Embryonic facial prominence (tissue), 1 donor: ENCODE data around the gene SUN3.

Experiments used
- DNase-seq: peaks from one replicate; pipeline ENCODE4 v3.0.0-alpha.2; 2016; ENCODE audit errors: extremely low spot score

Gene SUN3

GRCh38 chr7:47979145-47979831, 49.6 kb downstream of the SUN3 start, which contains the start of gene HUS1:
HUS1 (minus strand) TSS chr7:47979615; CDS start chr7:47979519, 96 bp downstream.
- peak; percentile 73 for DNase-seq

- DNase-seq, result no peak
Observed at GRCh38 chr7:47978790-47979144, 50.1 kb downstream of the SUN3 start.

- DNase-seq, result no peak
Observed at GRCh38 chr7:47973739-47974138, 55.2 kb downstream of the SUN3 start.

- no peak for DNase-seq
Observed at GRCh38 chr7:47970761-47971160, 58.1 kb downstream of the SUN3 start.

- no peak for DNase-seq
Observed at GRCh38 chr7:47968847-47969774, 59.8 kb downstream of the SUN3 start.

GRCh38 chr7:47967708-47968107, 61.2 kb downstream of the SUN3 start:
- no peak for DNase-seq

- DNase-seq, result no peak
Observed at GRCh38 chr7:47967123-47967522, 61.8 kb downstream of the SUN3 start.

- DNase-seq, result no peak
Observed at GRCh38 chr7:47965456-47965855, 63.5 kb downstream of the SUN3 start.

- DNase-seq, result no peak
Observed at GRCh38 chr7:47962262-47962661, 66.6 kb downstream of the SUN3 start.

- DNase-seq, result no peak
Observed at GRCh38 chr7:47957156-47957555, 71.8 kb downstream of the SUN3 start.

GRCh38 chr7:47956220-47956619, 72.7 kb downstream of the SUN3 start:
- DNase-seq, result no peak

GRCh38 chr7:47954231-47954911, 74.5 kb downstream of the SUN3 start:
- DNase-seq, result no peak

- DNase-seq, result no peak
Observed at GRCh38 chr7:47953822-47954221, 75.1 kb downstream of the SUN3 start.

GRCh38 chr7:47952224-47952623, 76.7 kb downstream of the SUN3 start:
- no peak for DNase-seq

GRCh38 chr7:47951374-47951773, 77.5 kb downstream of the SUN3 start:
- DNase-seq, result no peak

GRCh38 chr7:47950714-47951113, 78.2 kb downstream of the SUN3 start:
- DNase-seq, result no peak

GRCh38 chr7:47949703-47950102, 79.2 kb downstream of the SUN3 start:
- DNase-seq, result no peak

GRCh38 chr7:47948141-47948790, 80.6 kb downstream of the SUN3 start, which contains the start of gene PKD1L1:
PKD1L1 (minus strand) TSS chr7:47948466; CDS start chr7:47948440, 26 bp downstream.
- no peak for DNase-seq

GRCh38 chr7:47947355-47947749, 81.6 kb downstream of the SUN3 start:
- no peak for DNase-seq

- no peak for DNase-seq
Observed at GRCh38 chr7:47946581-47947354, 82.1 kb downstream of the SUN3 start.
